Large intestine (tissue), 3 donors: ENCODE data around the gene DLX1. TPM values are rescaled to one million over a fixed set of nuclear protein-coding genes. Genes with fewer than 3 reads are reported as not detected.
"Not testable (repeated sequence)": the region's sequence is repeated elsewhere in the genome, so short reads cannot be mapped to it uniquely, and the experiment has no call there.

Experiments used
- DNase-seq, 2 donors: peaks; one replicate each; pipeline versions ENCODE4 v3.0.0 to v3.0.0-alpha.2; 2013
- H3K27ac ChIP-seq: one replicate; pipeline ENCODE4 v1.5.1; 2013; ENCODE audit warnings: low read length
- H3K27me3 ChIP-seq: 2 replicates; pipeline ENCODE4 v1.6.1; 2013; ENCODE audit warnings: low read length; ENCODE audit not compliant: control insufficient read depth, insufficient read depth
- H3K36me3 ChIP-seq: 2 replicates; pipeline ENCODE4 v1.6.1; 2013; ENCODE audit warnings: low read length; ENCODE audit not compliant: control insufficient read depth, insufficient read depth
- H3K4me1 ChIP-seq: one replicate; pipeline ENCODE4 v1.6.1; 2013; ENCODE audit warnings: low read length; ENCODE audit not compliant: control insufficient read depth, insufficient read depth
- H3K4me3 ChIP-seq: one replicate; pipeline ENCODE4 v1.5.1; 2013; ENCODE audit warnings: low read length
- H3K9me3 ChIP-seq: one replicate; pipeline ENCODE4 v1.6.1; 2013; ENCODE audit warnings: mild to moderate bottlenecking, low read depth, low read length, moderate library complexity; ENCODE audit not compliant: control insufficient read depth
- WGBS: methylation state at CpG from one replicate; pipeline ENCODE4 v1.1.5; 2013; ENCODE audit warnings: low lambda C conversion rate; ENCODE audit not compliant: insufficient coverage; 5-methylcytosine and 5-hydroxymethylcytosine counted together
- polyA plus RNA-seq: library from polyadenylated mRNA; unstranded; fragments of 120-200 nt; gene quantifications from one replicate; pipeline ENCODE4 v1.2.1, GENCODE V29; 2013

Gene DLX1
- polyA plus RNA-seq, 1 donor, result 3.4 TPM

DNA sequence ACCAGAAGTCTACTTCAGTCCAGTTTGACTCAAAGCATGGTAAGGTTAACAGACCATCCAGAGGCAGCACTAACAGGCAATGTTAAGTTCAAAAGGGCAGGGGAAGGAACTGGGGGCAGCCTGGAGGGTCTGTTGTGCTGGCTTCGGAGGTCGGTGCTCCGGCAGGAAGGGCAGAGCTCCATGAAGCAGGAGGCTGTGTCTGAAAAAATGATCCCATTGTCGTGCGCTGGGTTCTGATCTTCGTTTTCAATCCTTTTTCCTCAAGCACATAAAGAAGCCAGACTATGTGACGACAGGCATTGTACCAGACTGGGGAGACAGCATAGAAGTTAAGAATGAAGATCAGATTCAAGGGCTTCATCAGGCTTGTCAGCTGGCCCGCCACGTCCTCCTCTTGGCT lies 21.9 kb upstream of the DLX1 start:
- Histone ChIP-seq H3K27ac (no peak overlapping the region), H3K4me3 (no peak overlapping the region), H3K9me3 (no peaks in the 10 kb centered on the region), H3K27me3 (no peaks in the 10 kb centered on the region), H3K36me3 (no peaks in the 10 kb centered on the region), H3K4me1 (no peaks in the 10 kb centered on the region)
- 100% methylated on average over 1 of the region's 9 CpGs for WGBS
- no peak for DNase-seq

DNA sequence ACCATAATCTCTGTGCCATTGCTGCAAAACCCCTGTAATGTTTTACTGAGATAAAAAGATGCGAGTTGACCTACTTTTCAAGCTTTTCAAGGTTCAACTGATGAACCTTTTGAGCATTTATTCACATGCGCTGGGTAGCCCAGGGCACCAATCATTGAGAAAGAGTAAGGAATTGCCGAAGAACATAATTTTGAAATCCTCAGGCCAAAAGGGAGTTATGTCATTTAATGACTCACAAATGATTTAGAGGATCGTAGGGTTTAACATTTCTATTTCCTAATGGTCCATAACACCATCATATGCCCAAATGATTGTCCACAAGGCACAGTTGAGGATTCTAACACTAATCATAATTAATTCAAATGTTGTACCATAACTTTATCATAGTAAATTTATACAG lies 20.2 kb upstream of the DLX1 start:
- DNase-seq, result no peak
- 100% methylated on average over 3 of the region's 4 CpGs for WGBS
- H3K27me3 ChIP-seq, result no peaks in the 10 kb centered on the region
- no peak overlapping the region for H3K27ac ChIP-seq
- no peaks in the 10 kb centered on the region for H3K9me3 ChIP-seq
- H3K4me3 ChIP-seq, result no peak overlapping the region
- H3K36me3 ChIP-seq, result no peaks in the 10 kb centered on the region
- H3K4me1 ChIP-seq, result no peaks in the 10 kb centered on the region

DNA sequence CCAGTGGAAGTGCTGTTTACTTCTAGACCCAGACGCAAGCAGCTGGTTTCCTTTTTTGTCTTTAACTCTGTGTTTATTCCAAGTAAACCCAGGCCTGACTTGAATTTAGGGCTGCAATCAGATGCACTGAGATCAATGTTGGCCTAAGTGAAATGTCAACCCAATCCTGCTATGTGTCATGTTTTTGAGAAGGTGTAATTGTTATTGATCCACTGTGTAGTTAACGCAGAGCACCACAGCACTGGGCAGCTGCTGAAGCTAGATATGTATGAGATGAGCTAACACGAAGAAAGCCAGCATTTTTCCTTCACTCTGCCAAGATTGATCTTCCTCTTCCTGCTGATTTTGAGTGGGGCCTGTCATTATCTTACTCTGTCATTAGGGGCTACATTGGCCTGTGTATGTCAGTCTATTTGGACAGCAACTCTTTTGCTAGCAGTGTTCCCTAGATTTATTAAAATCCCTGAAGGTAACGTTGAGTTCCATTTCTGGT lies 18.9 kb upstream of the DLX1 start:
- WGBS, result no CpG with 5 or more reads among the region's 4 CpGs
- H3K9me3 ChIP-seq, result no peaks in the 10 kb centered on the region
- H3K4me1 ChIP-seq, result no peaks in the 10 kb centered on the region
- H3K27me3 ChIP-seq, result no peaks in the 10 kb centered on the region
- no peak overlapping the region for H3K27ac ChIP-seq
- no peaks in the 10 kb centered on the region for H3K36me3 ChIP-seq
- no peak overlapping the region for H3K4me3 ChIP-seq
- DNase-seq, result no peak

DNA sequence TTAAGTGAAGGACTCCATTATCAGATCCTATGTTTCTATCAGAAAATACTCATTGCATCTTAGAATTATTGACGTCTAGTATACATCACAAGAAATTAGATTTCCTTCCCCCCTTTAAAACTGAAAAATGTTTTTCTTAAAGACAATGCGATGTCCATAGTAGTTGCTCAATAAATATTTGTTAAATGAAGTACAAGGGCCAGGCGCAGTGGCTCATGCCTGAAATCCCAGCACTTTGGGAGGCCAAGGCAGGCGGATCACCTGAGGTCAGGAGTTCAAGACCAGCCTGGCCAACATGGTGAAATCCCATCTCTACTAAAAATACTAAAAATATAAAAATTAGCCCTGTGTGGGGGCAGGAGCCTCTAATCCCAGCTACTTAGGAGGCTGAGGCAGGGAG lies 17.4 kb upstream of the DLX1 start:
- H3K36me3 ChIP-seq, DNase-seq, H3K9me3 ChIP-seq, H3K27me3 ChIP-seq, H3K4me1 ChIP-seq, H3K27ac ChIP-seq, H3K4me3 ChIP-seq: not testable (repeated sequence)
- no CpG with 5 or more reads among the region's 4 CpGs for WGBS

DNA sequence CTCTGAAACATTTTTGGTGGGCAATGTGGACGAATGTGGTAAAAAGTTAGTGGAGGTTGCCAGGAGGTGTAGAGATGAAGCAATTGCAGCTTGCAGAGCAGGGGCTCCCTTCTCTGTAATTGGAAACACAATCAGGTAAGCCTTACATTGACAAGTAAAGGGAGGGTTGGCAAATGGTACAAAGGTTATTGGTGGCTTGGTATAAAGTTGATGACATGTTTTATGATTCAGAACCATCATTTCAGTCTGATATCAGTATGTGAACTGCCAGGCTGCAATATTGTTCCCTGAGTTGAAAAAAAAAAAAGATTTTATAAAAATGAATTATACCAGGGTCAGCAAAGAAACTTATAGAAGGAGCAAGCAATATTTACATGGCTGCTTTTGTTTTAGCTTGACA lies 14.4 kb upstream of the DLX1 start:
- no peaks in the 10 kb centered on the region for H3K36me3 ChIP-seq
- H3K27me3 ChIP-seq, result peaks cover 6% of the 10 kb centered on the region
- no peak overlapping the region for H3K4me3 ChIP-seq
- WGBS, result no CpG with 5 or more reads among the region's 1 CpG
- H3K27ac ChIP-seq, result no peak overlapping the region
- no peak for DNase-seq
- no peaks in the 10 kb centered on the region for H3K9me3 ChIP-seq
- H3K4me1 ChIP-seq, result no peaks in the 10 kb centered on the region

DNA sequence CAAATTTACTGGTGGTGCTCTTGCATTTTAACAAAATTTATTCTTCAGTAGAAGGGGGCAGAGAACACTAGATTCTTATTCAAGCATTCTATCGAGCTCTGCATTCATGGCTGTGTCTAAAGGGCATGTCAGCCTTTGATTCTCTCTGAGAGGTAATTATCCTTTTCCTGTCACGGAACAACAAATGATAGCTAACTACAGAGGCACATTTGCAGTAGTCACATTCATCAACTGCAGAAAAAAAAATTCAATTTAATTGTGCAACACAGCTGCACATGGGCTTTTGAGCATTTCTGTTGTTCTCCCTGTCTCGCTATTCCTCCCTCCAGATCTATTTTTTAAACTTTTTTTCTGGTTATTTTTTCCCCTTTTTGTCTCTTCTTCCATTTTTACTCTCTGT lies 13.0 kb upstream of the DLX1 start:
- H3K27me3 ChIP-seq, result peaks cover 6% of the 10 kb centered on the region

DNA sequence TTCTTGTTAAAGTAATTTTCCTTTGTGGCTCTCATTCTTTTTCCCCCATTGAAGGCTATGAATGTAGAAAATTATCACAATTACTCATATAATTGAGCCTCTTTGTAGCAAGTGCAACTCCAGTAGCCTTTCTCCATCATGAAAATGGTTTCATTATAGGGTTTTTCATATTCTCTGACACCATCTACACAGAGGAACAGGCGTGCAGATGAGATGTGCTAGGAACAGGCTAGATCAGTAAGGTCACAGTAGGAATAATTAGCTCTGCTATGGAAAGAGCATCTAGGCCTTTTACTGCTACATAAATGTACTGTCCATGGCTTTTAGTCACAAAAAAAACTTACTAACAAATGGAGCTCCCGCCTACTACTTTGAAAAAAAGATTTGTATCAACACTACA lies 12.6 kb upstream of the DLX1 start:
- peaks cover 7% of the 10 kb centered on the region for H3K27me3 ChIP-seq
- no peak overlapping the region for H3K4me3 ChIP-seq
- no peaks in the 10 kb centered on the region for H3K9me3 ChIP-seq
- no peaks in the 10 kb centered on the region for H3K36me3 ChIP-seq
- no peaks in the 10 kb centered on the region for H3K4me1 ChIP-seq
- DNase-seq, result no peak
- WGBS, result 100% methylated on average over 1 of the region's 2 CpGs
- H3K27ac ChIP-seq, result no peak overlapping the region

More for the DNA sequence above, 13.0 kb upstream of the DLX1 start:
- Histone ChIP-seq H3K27ac (no peak overlapping the region), H3K4me3 (no peak overlapping the region), H3K9me3 (no peaks in the 10 kb centered on the region), H3K36me3 (no peaks in the 10 kb centered on the region), H3K4me1 (no peaks in the 10 kb centered on the region)
- DNase-seq, result no peak
- 90% methylated on average over 2 of the region's 3 CpGs for WGBS

DNA sequence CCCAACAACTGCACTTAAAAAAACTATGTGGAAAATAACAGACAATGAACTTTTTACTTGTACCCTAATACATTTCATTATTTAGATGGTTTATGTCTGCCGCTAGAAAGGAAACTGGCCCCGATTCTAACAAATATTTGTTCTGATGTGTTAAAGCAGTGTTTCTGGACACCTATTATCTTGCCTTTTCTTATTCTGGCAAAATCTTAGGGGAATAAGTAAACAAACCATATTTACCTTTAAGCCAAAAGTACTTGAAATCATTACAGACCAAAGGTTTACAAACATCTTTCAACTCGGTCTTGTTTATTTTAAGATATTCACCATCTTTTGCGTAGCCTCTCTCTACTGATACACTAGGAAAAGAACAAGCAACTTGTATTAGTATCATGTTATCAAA lies 11.8 kb upstream of the DLX1 start:
- Histone ChIP-seq H3K4me1 (no peaks in the 10 kb centered on the region), H3K9me3 (no peaks in the 10 kb centered on the region), H3K27me3 (peaks cover 15% of the 10 kb centered on the region), H3K36me3 (no peaks in the 10 kb centered on the region), H3K4me3 (no peak overlapping the region), H3K27ac (no peak overlapping the region)
- 100% methylated on average over 4 of the region's 4 CpGs for WGBS
- no peak for DNase-seq

DNA sequence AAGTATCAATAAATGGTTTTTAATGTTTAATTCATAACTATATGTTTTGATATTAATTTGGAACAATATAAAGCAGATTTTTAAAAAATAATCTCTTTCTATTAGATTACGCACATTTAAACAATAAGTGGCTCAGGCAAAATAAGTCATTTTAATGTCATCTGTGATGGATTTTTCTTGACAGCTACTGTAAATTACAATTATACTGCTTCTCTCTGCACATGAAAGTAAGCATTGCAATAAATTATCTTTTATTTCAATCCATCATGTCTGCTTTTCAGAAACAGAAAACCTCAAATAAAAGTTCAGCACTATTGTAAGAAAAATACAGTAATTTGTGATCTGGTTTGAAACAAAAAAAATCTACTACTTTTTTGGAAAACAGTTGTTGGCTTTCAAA lies 11.1 kb upstream of the DLX1 start:
- no peaks in the 10 kb centered on the region for H3K9me3 ChIP-seq
- WGBS, result 83% methylated on average over 1 of the region's 1 CpG
- no peaks in the 10 kb centered on the region for H3K4me1 ChIP-seq

DNA sequence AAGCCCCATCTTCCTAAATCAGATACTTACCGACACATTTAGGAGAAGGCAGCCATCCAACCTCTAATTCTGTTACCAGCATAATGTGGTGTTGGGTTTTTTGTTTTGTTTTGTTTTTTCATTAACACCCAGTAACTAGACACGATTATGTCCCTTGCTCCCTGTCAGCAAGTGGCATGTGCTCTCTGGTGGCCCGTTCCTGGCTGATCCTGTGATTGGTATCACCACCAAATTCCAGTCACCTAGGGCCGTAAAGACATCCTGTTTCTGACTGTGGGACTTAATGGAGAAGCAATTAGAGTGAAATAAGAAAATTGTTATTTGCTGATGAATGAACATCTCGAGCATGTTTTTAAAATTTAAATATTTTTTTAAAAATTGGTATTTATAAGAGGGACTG lies 5.9 kb upstream of the DLX1 start:
- H3K36me3 ChIP-seq, result no peaks in the 10 kb centered on the region
- H3K27me3 ChIP-seq, result peaks cover 74% of the 10 kb centered on the region
- peaks cover 6% of the 10 kb centered on the region for H3K4me1 ChIP-seq
- peaks cover 13% of the 10 kb centered on the region for H3K9me3 ChIP-seq
- no peak for DNase-seq
- 64% methylated on average over 1 of the region's 5 CpGs for WGBS
- no peak overlapping the region for H3K4me3 ChIP-seq
- H3K27ac ChIP-seq, result no peak overlapping the region

More for the DNA sequence above, 11.1 kb upstream of the DLX1 start:
- Histone ChIP-seq H3K27me3 (peaks cover 22% of the 10 kb centered on the region), H3K36me3 (no peaks in the 10 kb centered on the region), H3K4me3 (no peak overlapping the region), H3K27ac (no peak overlapping the region)
- no peak for DNase-seq

DNA sequence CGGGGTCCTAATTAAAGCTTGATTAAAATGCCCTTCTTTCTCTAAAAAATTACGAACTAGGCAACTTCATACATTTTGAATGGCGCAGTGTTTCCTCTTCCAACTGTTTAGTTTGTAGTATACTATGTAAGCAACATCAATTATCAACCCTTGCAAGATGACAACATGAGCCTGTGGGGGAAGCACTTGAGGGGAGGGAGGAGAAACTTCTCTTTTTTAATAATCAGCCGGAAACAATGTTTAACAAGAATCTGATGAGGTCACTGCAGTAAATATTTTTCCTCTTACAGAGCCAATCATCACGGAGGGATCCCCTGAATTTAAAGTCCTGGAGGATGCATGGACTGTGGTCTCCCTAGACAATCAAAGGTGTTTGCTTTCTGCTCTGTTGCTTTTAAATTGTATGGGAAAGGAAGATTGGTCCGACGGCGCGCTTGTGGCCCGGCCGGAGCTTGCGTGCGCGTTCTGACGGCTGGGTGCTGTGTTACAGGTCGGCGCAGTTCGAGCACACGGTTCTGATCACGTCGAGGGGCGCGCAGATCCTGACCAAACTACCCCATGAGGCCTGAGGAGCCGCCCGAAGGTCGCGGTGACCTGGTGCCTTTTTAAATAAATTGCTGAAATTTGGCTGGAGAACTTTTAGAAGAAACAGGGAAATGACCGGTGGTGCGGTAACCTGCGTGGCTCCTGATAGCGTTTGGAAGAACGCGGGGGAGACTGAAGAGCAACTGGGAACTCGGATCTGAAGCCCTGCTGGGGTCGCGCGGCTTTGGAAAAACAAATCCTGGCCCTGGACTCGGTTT lies 5.3 kb upstream of the DLX1 start:
- Histone ChIP-seq H3K27ac (no peak overlapping the region), H3K27me3 (peaks cover 80% of the 10 kb centered on the region), H3K4me1 (peaks cover 10% of the 10 kb centered on the region), H3K4me3 (no peak overlapping the region), H3K36me3 (no peaks in the 10 kb centered on the region), H3K9me3 (peaks cover 18% of the 10 kb centered on the region)
- WGBS, result 85% methylated on average over 2 of the region's 38 CpGs
- no peak for DNase-seq
